Stimulated activated CD8-positive, alpha-beta memory T cell treated with anti-CD3 and anti-CD28 coated beads, Interleukin-4, amount 100 ng/mL, for 4 hours (primary cell): ENCODE data around the gene UEVLD.
A peak's percentile ranks its signal among the peaks of the same experiment; 100 is the strongest.

Source experiments
- DNase-seq, 2 donors: peaks; one replicate each; pipeline ENCODE4 v3.0.0-alpha.2; 2020; ENCODE audit warnings: low read depth in 2 of 2, low spot score in 1 of 2

The UEVLD gene

DNA sequence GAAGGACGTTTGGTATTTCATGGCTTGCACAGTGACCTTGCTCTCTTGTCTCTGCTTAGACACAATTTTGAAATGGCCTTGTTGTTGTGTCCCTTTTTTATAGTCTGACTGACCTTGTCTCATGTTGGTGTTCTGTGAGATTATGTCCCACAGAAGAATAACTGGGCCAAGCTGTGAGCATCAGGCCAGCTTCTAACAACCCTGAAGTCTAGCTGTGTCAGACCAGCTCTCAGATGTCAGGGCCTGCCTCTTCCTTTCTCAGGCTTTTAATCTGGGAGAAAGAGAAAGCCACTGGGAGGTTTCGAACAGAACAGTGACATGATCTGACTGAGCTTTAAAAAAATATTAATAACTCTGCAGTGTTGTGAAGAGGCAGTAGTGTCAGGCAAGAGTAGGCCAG, 2.0 kb upstream of the UEVLD start:
- DNase-seq: no peak

DNA sequence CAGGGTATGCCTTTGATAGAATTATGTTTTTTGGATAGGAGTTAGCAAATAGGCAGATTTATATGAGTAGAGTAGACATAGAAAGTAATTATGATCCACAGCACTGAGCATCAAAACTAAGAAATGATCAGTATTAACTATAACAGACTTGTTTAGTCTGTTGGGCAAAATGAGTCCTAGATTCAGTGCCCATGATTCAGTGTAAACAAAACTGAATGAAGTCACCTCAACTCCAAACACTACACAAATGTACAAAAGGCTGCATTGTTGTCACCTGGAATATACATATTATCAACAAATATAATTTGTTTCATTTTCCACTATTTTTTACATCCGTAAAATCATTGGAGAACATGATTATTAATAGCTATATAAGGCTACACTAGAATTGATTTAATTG, 6.7 kb downstream of the UEVLD start:
- DNase-seq: no peak

DNA sequence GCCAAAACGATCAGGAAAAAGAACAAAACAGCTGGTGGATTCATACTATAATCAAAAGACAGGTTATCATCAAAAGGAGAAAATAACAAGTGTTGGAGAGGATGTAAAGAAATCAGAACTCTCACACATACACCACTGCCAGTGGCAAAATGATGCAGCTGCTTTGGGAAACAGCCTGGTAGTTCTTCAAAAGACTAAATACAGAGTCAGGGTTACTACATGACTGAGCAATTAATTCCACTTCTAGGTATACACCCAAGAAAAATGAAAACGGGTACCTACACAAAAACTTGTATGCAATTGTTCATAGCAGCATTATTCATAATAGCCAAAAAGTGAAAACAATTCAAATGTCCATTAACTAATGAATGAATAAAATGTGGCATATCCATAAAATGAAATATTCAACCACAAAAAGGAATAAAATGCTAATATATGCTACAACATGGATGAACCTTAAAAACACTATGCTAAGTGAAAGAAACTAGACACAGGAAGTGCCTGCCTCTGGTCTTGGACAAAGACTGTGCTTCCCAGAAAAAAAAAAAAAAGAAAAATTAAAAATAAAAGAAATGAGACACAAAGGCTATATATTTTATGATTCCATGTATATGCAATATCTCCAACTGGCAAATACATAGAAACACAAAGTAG, 8.3 kb downstream of the UEVLD start:
- no peak for DNase-seq

DNA sequence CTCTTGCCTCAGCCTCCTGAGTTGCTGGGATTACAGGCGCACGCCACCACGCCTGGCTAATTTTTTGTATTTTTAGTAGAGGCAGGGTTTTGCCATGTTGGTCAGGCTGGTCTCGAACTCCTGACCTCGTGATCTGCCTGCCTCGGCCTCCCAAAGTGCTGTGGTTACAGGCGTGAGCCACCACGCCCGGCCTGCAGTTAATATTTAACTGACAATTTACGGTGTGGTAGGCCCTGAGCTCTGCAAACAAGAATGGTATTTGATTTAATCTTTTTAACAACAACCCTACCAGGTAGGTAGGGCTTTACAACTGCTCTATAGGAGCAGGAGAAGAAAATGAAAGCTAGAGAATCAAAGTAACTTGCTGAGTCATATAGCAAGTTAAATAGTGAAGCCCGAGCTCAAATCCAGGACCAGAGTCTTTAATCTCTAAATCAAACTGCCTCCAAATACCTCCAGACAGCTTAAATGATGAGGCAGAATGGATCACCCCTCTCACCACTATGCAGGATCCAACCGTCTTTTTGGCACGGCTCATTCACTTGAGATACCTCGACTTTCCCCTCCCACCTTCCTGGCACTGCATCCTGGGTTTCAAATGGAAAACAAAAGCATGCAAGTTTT, 9.4 kb downstream of the UEVLD start:
- no peak for DNase-seq

DNA sequence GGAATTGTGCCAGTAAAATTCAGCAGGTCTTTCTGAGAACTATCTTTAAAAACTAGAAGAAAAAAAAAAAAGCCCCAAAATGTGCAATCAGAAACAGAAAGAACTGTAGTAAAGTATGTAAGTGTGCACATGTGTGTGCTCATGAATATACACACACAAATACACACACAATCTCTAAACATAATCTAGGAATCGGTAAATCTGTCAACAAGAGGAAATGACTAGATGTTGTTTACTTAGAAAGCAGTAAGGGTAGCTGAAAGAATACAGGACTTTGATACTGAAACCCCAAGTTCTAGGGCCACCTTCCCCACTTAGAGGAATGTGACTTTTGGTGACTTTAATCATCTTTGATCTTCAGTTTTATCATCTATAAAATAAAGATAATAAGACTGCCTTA, 13.2 kb downstream of the UEVLD start:
- no peak for DNase-seq

DNA sequence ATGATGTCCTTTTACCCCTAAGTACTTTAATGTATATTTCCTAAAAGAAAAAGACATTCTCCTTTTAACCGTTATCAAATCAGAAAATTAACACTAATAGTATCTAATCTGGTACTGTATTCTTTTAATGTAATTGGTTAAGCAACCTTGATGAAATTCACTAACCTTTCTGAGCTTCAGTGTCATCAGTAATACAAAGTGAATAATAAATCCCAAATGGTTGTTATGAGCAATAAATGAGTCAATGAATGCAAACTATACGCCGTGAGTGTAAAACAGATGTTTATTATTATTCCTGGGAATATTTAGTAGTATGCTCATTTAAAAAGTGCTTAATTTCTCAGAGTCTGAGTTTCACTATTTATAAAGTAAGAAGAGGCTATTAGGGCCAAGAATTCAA, 21.5 kb downstream of the UEVLD start:
- DNase-seq: no peak

DNA sequence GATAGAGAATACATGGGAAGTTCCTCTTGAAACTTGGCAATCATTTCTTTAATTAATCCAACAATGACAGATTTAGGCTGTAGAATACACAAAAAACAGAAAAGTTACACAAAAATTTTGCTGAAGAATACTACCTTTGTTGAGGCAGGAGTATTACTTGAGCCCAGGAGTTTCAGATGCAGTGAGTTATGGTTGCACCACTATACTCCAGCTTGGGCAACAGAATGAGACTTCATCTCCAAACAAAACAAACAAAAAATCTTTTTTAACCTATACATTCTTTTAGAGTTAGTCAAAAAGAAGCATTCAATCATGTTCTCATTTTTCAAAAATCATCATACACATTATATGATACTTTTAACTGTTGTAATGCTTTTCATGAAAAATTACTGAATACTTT, 22.1 kb downstream of the UEVLD start:
- no peak for DNase-seq

DNA sequence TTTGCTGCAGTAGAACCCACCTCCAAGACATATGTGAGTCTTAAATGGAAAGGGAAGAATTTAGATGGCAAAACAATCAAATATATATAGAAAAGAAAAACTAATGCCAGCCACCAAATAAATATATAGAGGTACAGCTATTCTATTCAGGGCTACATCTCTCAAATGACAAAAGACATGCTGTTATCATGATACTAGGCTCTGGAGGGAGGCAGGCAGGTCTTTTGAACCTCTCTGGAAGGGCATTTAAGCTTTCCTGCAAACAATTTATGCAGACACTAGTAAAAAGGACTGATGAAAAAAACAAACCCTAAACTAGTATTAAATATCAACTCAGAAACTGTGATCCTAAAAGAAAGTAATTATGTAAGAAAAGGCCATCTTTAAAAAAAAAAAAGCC, 24.4 kb downstream of the UEVLD start:
- DNase-seq: no peak

DNA sequence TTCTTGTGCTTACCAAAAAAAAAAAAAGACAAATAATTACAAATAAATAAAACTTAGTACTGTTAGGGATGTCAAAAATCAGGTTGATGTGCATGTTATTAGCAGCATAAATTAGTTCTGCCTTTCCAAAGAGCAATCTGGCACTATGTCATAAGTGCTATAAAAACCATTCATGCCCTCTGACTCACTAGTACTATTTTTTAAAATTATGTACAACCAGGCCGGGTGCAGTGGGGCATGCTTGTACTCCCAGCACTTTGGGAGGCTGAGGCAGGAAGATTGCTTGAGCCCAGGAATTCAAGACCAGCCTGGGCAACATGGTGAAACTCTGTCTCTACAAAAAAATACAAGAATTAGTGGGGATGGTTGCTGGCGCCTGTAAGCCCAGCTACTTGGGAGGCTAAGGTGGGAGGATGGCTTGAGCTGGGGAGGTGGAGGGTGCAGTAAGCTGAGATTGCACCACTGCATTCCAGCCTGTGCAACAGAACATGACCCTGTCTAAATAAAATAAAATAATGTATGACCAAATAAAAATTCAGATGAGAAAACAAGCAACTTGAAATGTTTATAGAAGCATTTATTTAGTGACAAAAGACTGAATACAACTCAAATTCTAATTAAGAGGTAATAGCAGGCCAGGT, 25.3 kb downstream of the UEVLD start:
- DNase-seq: no peak

DNA sequence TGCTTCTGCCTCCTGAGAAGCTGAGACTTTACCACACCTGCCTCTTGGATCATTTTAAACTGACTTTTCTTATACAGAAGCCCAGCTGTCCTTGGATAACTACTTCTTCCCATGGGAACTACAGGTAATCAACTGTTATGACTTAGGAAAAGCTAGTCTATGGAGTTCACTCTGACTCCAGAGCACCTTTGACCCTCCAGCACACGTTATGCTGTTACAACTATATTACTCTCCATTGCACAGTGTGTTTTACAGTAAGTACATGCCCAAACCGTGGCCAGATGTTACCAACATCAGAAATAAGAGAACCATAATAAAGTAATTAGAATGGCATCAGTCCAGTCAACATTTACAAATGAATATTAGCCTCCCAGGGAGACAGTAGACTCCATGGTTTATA, 40.5 kb downstream of the UEVLD start:
- no peak for DNase-seq

DNA sequence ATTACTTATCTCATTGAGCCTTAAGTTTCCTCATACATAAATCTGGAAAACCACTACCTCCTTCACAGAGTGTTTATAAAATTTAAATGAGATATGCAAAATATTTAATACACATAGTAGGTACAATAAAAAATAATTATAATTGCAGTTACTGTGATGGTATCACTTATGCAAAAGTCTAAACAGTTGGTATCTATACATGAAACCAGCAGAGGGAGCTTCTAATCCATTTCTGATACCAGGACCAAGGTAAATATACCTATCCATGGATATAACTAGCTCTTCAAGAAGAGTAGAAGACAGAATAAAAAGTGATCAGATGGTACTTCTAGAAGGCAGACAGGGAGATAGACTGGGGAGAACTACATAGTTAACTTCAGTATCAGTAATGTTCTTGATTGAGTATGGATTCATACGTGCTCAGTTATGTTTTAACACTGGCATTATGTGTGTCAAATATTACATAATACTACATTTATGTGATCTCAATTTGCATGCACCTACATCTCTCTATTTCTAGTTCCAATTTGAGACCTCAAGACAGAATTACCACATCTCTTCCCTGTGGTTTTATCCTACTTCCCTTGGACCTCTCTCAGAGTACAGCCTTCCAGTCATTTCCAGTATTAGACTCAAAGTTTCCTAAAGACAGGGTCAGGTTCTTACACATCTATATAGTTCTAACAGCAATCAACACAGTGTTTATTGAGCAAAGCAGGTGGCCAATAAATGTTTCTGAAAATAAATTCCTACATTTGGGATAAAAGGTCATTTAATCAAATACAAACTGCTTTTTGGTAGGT, 48.1 kb downstream of the UEVLD start:
- DNase-seq: no peak

DNA sequence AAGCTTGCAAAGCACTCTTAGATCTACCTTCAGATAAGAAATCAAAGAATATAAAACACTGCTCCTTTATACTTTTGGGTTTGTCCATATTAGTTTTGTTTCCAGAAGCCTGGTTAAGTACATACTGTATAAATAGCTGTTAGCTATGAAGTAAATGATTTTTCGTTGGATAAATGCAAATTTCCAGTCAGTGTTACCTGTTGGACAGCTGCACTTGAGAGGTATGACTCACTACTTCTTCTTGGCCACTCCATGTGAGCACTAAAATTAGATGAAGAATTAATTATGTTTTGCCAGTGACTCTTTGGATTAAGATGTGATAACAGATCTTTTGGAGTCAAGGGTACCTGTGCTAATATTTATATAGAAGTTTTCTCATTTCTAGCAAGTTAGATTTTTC, 52.3 kb downstream of the UEVLD start:
- no peak for DNase-seq

DNA sequence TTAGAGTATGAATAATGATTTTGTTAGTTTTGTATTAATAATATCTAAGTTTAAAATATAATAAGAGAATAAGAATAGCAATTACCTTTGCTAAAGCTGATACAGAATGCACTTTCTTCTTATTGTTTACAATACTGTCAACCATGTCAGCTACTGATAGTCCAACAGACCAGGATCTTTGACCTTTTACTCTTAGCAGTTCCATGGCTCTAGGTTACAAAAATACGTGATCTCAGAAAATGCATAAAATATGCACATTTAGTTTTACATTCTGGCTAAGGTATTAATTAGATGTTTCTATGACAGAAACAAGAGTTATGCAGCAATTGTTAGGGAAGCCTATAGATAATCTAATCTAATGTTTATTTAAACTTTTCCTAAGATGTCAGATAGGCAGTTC, 54.3 kb downstream of the UEVLD start:
- DNase-seq: no peak

DNA sequence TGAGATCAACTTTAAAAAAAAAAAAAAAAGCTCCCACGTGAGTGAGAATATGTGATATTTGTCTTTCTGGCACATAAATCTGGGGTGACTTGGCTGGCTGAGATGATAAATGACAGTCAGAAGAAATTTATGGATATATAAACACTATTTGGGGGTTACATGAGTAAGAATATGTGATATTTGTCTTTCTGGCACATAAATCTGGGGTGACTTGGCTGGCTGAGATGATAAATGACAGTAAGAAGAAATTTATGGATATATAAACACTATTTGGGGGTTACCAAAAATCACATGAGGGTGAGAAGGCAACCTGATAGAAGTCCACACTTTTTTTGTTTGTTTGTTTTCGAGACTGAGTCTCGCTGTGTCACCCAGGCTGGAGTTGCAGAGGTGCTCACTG, 55.2 kb downstream of the UEVLD start:
- no peak for DNase-seq

DNA sequence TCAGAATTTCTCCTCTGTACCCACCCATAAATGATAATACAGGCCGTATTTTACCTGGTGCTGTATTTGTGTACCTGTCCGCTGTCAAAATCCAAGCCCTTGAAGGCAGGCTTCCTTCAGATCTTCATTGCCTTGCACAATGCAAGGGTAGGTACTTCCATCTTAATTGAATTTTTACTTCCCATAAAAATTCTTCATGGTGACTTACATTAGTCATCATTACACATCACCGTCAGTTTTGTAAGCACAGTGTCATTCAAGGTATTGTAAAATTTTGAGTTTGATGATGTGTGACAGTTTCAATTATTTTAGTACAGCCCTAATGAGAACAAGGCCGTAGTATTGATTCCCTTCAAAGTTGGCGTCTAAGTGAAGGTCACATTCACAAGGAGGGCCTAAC, 61.0 kb downstream of the UEVLD start:
- DNase-seq: no peak

DNA sequence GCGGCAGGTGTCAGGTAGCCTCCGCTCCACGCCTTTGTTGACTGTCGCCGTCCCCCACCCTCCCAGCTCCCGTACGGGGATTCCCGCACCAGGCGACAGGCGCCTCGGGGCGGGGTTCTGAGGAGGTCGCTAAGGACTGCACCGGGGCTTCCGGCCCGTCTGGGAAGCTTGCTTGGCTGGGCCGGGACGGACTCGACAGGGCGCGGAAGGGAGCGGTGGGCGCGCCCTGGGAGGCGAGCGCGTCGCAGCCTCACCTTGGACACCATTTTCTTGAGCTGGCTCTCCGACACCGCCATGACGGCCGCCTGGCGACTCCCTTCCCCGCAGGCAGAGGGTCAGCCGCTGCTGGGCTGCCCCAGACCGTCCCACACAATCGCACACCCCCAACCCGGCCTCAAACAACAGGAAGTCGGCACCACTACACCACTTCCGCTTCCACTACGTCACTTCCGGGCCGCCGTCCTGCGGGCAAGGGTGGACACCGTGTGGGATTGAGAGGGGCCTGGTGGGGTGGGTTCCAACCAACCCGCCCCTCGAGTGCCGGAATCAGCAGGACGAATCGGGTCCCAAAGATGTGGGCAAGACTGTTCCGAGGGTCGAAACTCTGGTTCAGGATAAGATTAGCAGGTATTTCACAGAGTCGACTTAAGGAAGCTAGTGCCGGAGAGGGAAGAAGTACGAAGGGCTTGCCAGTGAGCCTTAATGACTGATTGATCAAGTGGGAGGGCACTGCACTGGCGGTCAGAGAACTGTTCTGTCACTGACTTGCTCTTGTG, 61.8 kb downstream of the UEVLD start, which contains the start of gene TSG101:
TSS of gene TSG101 (minus strand) at position 422 of the 776 bp plus-strand sequence. CDS start at position 296, 126 bp downstream.
- DNase-seq: peak; percentile 88 to 89

DNA sequence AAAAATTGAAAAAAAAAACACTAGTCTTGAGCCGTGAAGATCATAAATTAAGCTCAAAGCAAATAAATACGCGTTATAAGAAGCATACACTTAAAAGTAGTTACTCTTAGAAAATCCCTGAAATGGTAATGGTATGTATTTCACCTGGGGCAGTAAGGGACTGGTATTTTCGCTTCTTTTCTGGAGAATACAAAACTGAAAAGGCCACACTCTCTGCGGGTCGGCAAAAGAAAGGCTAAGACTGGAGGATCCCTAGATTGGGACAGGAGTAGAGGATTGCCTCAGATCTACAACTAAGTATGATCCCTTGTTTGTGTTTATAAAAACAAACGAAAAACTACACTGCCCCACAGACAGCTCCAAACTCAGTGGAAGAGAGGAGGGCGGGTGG, 62.4 kb downstream of the UEVLD start:
- no peak for DNase-seq

DNA sequence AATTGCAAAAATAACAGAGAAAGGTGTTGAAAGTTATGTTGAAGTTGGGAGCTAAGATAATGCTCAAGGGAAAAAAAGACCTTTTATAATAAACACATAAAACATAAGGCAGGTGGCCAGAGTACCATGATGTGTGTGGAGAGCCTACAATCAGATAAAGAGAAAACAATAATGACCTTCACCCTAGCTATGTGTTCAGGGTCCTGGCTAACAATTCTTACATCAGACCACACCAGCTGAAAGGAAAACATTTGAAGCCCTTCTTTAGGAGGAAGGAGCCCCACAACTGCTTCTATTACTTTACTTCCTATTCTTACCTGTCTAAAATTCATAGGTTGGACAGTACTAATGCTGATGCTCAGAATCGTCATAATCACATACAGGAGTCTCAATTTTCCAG, 64.3 kb downstream of the UEVLD start:
- DNase-seq: no peak

DNA sequence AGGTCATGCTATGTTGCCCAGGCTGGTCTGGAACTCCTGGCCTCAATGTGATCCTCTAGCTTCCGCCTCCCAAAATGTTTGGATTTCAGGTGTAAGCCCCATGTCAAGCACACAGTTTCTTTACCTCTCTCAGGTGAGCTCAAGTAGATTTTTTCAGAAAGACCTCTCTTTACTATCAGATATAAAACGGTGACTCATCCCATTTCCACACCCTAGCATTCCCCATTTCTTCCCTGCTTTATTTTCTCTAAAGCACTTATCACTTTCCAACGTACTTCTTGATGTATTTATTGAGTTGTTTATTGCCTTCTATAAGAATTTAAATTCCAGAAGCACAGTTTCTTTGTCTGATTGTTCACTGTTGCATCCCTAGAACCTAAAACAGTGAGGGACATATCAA, 65.5 kb downstream of the UEVLD start:
- DNase-seq: no peak

DNA sequence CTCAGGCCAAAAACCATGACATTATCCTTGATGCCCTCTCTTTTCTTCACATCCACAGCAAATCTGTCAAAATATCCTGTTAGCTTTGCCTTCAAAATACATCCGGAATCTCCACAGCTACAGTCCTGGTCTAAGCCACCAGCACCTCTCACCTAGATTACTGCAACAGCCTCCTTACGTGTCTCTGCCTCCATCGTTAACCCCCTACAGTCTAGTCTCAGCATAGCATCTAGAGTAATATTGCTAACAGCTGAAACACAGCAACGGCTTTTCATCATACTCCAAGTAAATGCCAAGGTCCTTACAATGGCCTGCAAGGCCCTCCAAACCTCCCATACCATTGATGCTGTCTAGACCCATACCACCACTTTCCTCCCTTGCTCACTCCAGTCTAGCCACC, 66.1 kb downstream of the UEVLD start:
- DNase-seq: no peak

DNA sequence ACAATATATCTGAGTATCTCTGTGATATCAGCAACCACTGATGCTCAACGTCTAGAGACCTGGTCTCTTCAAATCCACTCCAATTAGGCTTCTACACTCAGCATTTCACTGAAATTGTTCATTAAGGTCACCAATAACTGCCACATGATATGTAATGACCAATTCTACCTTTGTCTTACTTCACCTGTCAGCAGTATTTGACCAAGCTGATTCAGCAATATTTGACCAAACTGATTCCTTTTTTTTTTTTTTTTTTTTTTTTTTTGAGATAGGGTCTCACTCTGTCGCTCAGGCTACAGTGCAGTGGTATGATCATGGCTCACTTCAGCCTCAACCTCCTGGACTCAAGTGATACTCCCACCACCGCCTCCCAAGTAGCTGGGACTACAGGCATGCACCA, 67.4 kb downstream of the UEVLD start:
- DNase-seq: no peak
